Panc1 (cell line): ENCODE data around the gene ITLN2.
"Not testable (repeated sequence)": the region's sequence is repeated elsewhere in the genome, so short reads cannot be mapped to it uniquely, and the experiment has no call there.

Experiments
- POLR2AphosphoS5 ChIP-seq: IDR thresholded peaks from 2 replicates; pipeline ENCODE4 v1.6.1; 2012; ENCODE audit warnings: mild to moderate bottlenecking, low read depth, low read length, moderate library complexity
- SIN3A ChIP-seq: IDR thresholded peaks from 2 replicates; pipeline ENCODE4 v1.6.1; 2012; ENCODE audit warnings: low read depth, mild to moderate bottlenecking, low read length, moderate library complexity, borderline replicate concordance; ENCODE audit not compliant: insufficient read depth
- TF ChIP-seq, protein P1 (sequence below): fragments of 450-650 bp; IDR thresholded peaks from 2 replicates; pipeline ENCODE4 v1.5.1; 2017; ENCODE audit warnings: mild to moderate bottlenecking
- TF ChIP-seq, protein P2 (sequence below), 2 experiments: IDR thresholded peaks; 2 replicates each; pipeline ENCODE4 v1.6.1; 2011 to 2012; ENCODE audit warnings: low read depth in 2 of 2, control low read depth in 1 of 2, low read length in 1 of 2, mild to moderate bottlenecking in 1 of 2, moderate library complexity in 1 of 2; ENCODE audit not compliant: insufficient read depth in 1 of 2

DNA sequence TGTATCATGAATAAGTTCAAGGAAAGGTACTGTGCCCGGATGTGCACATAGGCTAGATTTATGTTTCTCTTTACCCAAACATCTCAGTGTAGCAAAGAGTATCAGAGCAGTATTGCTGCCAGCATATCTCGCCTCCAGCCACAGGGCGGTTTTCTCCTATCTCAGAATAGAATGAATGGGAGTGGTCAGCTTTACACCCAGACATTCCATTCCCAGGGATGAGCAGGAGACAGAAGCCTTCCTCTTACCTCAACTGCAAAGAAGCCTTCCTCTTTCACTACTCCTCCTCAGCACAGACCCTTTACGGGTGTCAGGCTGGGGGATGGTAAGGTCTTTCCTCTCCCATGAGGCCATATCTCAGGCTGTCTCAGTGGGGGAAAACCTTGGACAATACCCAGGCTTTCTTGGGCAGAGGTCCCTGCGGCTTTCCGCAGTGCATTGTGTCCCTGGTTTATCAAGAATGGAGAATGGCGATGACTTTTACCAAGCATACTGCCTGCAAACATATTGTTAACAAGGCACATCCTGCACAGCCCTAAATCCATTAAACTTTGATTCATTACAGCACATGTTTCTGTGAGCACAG, 7.3 kb downstream of the ITLN2 start:
- TF ChIP-seq, protein P1, sequence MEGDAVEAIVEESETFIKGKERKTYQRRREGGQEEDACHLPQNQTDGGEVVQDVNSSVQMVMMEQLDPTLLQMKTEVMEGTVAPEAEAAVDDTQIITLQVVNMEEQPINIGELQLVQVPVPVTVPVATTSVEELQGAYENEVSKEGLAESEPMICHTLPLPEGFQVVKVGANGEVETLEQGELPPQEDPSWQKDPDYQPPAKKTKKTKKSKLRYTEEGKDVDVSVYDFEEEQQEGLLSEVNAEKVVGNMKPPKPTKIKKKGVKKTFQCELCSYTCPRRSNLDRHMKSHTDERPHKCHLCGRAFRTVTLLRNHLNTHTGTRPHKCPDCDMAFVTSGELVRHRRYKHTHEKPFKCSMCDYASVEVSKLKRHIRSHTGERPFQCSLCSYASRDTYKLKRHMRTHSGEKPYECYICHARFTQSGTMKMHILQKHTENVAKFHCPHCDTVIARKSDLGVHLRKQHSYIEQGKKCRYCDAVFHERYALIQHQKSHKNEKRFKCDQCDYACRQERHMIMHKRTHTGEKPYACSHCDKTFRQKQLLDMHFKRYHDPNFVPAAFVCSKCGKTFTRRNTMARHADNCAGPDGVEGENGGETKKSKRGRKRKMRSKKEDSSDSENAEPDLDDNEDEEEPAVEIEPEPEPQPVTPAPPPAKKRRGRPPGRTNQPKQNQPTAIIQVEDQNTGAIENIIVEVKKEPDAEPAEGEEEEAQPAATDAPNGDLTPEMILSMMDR: not testable (repeated sequence)
- TF ChIP-seq SIN3A, POLR2AphosphoS5: not testable (repeated sequence)
- TF ChIP-seq, protein P2, sequence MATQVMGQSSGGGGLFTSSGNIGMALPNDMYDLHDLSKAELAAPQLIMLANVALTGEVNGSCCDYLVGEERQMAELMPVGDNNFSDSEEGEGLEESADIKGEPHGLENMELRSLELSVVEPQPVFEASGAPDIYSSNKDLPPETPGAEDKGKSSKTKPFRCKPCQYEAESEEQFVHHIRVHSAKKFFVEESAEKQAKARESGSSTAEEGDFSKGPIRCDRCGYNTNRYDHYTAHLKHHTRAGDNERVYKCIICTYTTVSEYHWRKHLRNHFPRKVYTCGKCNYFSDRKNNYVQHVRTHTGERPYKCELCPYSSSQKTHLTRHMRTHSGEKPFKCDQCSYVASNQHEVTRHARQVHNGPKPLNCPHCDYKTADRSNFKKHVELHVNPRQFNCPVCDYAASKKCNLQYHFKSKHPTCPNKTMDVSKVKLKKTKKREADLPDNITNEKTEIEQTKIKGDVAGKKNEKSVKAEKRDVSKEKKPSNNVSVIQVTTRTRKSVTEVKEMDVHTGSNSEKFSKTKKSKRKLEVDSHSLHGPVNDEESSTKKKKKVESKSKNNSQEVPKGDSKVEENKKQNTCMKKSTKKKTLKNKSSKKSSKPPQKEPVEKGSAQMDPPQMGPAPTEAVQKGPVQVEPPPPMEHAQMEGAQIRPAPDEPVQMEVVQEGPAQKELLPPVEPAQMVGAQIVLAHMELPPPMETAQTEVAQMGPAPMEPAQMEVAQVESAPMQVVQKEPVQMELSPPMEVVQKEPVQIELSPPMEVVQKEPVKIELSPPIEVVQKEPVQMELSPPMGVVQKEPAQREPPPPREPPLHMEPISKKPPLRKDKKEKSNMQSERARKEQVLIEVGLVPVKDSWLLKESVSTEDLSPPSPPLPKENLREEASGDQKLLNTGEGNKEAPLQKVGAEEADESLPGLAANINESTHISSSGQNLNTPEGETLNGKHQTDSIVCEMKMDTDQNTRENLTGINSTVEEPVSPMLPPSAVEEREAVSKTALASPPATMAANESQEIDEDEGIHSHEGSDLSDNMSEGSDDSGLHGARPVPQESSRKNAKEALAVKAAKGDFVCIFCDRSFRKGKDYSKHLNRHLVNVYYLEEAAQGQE (IDR thresholded peaks at IDR 0.05; ENCODE audit: insufficient read depth in 1 of 2, low read depth in 2 of 2, low read length in 1 of 2): not testable (repeated sequence)
